H1 (cell line): Measurements from ENCODE around the gene TFG. TPM values are rescaled to one million over a fixed set of nuclear protein-coding genes. Genes with fewer than 3 reads are reported as not detected.
A peak's percentile ranks its signal among the peaks of the same experiment; 100 is the strongest.

Experiments
- ASH2L ChIP-seq: fragments of 200-600, 300-600 bp; sonication (generic); IDR thresholded peaks from one replicate; pipeline ENCODE4 v1.7.1; 2017; ENCODE audit warnings: low read length
- BACH1 ChIP-seq: IDR thresholded peaks from 2 replicates; pipeline ENCODE4 v1.6.1; 2012; ENCODE audit warnings: low read length, improper control_type of control experiment
- BCL11A ChIP-seq, 2 experiments: IDR thresholded peaks; one replicate each; pipeline ENCODE4 v1.6.1; 2011; ENCODE audit warnings: low read depth in 2 of 2, low read length in 2 of 2, mild to moderate bottlenecking in 2 of 2
- CBX5 ChIP-seq: fragments of 300-800, 300-1000 bp; sonication (generic); IDR thresholded peaks from 2 replicates; pipeline ENCODE4 v1.7.1; 2016; ENCODE audit warnings: antibody characterized with exemption, low read length, low read depth
- CBX8 ChIP-seq: fragments of 300-800, 300-1000 bp; sonication (generic); IDR thresholded peaks from 2 replicates; pipeline ENCODE4 v1.7.1; 2016; ENCODE audit warnings: low read depth, low read length, borderline replicate concordance
- CHD2 ChIP-seq: IDR thresholded peaks from 2 replicates; pipeline ENCODE4 v1.6.1; 2012; ENCODE audit warnings: low read length, improper control_type of control experiment
- CREB1 ChIP-seq: IDR thresholded peaks from 2 replicates; pipeline ENCODE4 v1.6.1; 2012; ENCODE audit warnings: inconsistent platforms
- E2F6 ChIP-seq: IDR thresholded peaks from 2 replicates; pipeline ENCODE4 v1.6.1; 2012; ENCODE audit warnings: inconsistent platforms
- EGR1 ChIP-seq: IDR thresholded peaks from 2 replicates; pipeline ENCODE4 v1.6.1; 2011; ENCODE audit warnings: low read depth, low read length, borderline replicate concordance
- HDAC2 ChIP-seq, 2 experiments: fragments of 300-600 bp in 1 of 2; sonication (generic) in 1 of 2; IDR thresholded peaks; 2 replicates each; pipeline ENCODE4 v1.6.1; 2011 to 2012; ENCODE audit warnings: low read depth in 2 of 2, low read length in 2 of 2, mild to moderate bottlenecking in 2 of 2, moderate library complexity in 2 of 2, borderline replicate concordance in 1 of 2, inconsistent platforms in 1 of 2
- HDAC6 ChIP-seq: IDR thresholded peaks from one replicate; pipeline ENCODE4 v1.7.1; 2012; ENCODE audit warnings: low read depth, mild to moderate bottlenecking, inconsistent platforms, low read length, moderate library complexity
- JUN ChIP-seq: IDR thresholded peaks from 2 replicates; pipeline ENCODE4 v1.6.1; 2011; ENCODE audit warnings: low read depth, mild to moderate bottlenecking, improper control_type of control experiment, low read length
- MAFK ChIP-seq: IDR thresholded peaks from 2 replicates; pipeline ENCODE4 v1.6.1; 2012; ENCODE audit warnings: low read depth, mild to moderate bottlenecking, improper control_type of control experiment, low read length
- MAX ChIP-seq: IDR thresholded peaks from 2 replicates; pipeline ENCODE4 v1.6.1; 2012; ENCODE audit warnings: inconsistent platforms
- NANOG ChIP-seq: IDR thresholded peaks from 2 replicates; pipeline ENCODE4 v1.6.1; 2011; ENCODE audit warnings: low read length, low read depth, mild to moderate bottlenecking, inconsistent platforms; ENCODE audit not compliant: insufficient read depth, poor library complexity, severe bottlenecking
- POU5F1 ChIP-seq: IDR thresholded peaks from 2 replicates; pipeline ENCODE4 v1.6.1; 2011; ENCODE audit warnings: low read depth, mild to moderate bottlenecking, low read length, moderate library complexity
- RNF2 ChIP-seq: fragments of 200-900, 300-1000 bp; sonication (generic); IDR thresholded peaks from 2 replicates; pipeline ENCODE4 v1.7.1; 2016; ENCODE audit warnings: borderline replicate concordance, low read depth, mild to moderate bottlenecking, antibody characterized with exemption, low read length; ENCODE audit not compliant: poor library complexity, severe bottlenecking; ENCODE audit errors: missing control alignments
- RXRA ChIP-seq: IDR thresholded peaks from 2 replicates; pipeline ENCODE4 v1.6.1; 2011; ENCODE audit warnings: low read depth, mild to moderate bottlenecking, low read length, moderate library complexity; ENCODE audit not compliant: insufficient read depth
- SIRT6 ChIP-seq: IDR thresholded peaks from one replicate; pipeline ENCODE4 v1.7.1; 2012; ENCODE audit warnings: low read length, inconsistent platforms
- SP1 ChIP-seq: IDR thresholded peaks from 2 replicates; pipeline ENCODE4 v1.6.1; 2011; ENCODE audit warnings: low read depth, low read length
- SUZ12 ChIP-seq: fragments of 200-600 bp; sonication (generic); IDR thresholded peaks from 2 replicates; pipeline ENCODE4 v1.6.1; 2012; ENCODE audit warnings: mild to moderate bottlenecking, inconsistent platforms, low read length, moderate library complexity, mixed read lengths
- TAF1 ChIP-seq: IDR thresholded peaks from 2 replicates; pipeline ENCODE4 v1.6.1; 2011; ENCODE audit warnings: mild to moderate bottlenecking, low read depth, low read length
- TAF7 ChIP-seq: optimal IDR thresholded peaks from 2 replicates; pipeline ENCODE3; 2011; ENCODE audit warnings: low read depth, mild to moderate bottlenecking, inconsistent platforms, low read length, moderate library complexity, borderline replicate concordance
- TCF12 ChIP-seq: IDR thresholded peaks from 2 replicates; pipeline ENCODE4 v1.6.1; 2011; ENCODE audit warnings: low read depth, mild to moderate bottlenecking, low read length
- polyA plus RNA-seq, 7 experiments: library from polyadenylated mRNA; depleted of rRNA in 3 of 7; stranded (reverse) in 5 of 7; unstranded in 2 of 7; fragments of >200 nt in 5 of 7; fragments of 200-250 nt in 2 of 7; gene quantifications; 1 replicate in 5 of 7; 2 replicates in 1 of 7; 4 replicates in 1 of 7; pipeline versions ENCODE4 v1.2.1 to v1.2.3, GENCODE V29; 2011 to 2013; ENCODE audit warnings: missing spikeins in 2 of 7, mixed read lengths in 2 of 7
- total RNA-seq: library from RNA; stranded (reverse); fragmentation: NEBNext Ultra II Directional; extraction: Animal tissue kit (Norgen Biotek cat#: 25700); gene quantifications from 2 replicates; pipeline ENCODE4 v1.2.1, GENCODE V29; 2021
- TF ChIP-seq, protein P1 (sequence below): IDR thresholded peaks from 2 replicates; pipeline ENCODE4 v1.6.1; 2011; ENCODE audit warnings: low read depth, mild to moderate bottlenecking, low read length; ENCODE audit not compliant: insufficient read depth

The TFG gene
- total and polyA plus RNA-seq, 2 of the 8 experiments (the other 6 are each of a cell fraction or from before 2014, with no cell fraction given): 81.9 to 98.4 TPM

DNA sequence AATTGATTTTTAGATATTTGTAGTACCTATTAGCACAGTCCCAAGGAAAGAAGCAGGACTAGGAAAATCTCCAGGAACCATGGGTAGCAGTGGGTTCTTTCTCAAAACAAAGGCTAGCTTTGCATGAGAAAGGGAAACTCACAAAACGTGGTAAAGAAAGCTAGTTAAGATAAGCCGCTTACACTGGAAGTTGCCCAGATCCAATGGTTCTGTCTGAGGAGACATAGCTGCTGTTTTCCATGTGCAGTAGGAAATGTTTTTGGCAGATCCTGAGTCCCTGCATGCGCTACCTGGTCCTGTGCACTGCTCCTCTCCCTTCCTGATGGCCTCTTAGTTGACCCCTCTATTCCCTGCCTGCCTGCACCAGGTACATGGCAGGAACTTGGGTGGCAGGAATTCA is 60.4 kb downstream of the TFG start (continued):
- no peak for TF ChIP-seq CBX8
- no peak for TF ChIP-seq JUN
- no peak for TF ChIP-seq E2F6
- no peak for TF ChIP-seq CBX5
- no peak for TF ChIP-seq TCF12
- TF ChIP-seq BACH1: no peak
- peak; percentile 24; the same call in 1 of the 2 replicates for TF ChIP-seq MAX
- no peak for TF ChIP-seq MAFK
- no peak for TF ChIP-seq CREB1
- no peak for TF ChIP-seq SP1
- no peak for TF ChIP-seq RXRA
- peak; percentile 26 for TF ChIP-seq ASH2L
- TF ChIP-seq SIRT6: no peak
- TF ChIP-seq RNF2: no peak
- 0 out of 2 replicates have a peak, but pooled peaks have one; percentile 20 for TF ChIP-seq TAF1
- TF ChIP-seq POU5F1: peak; percentile 85; the same call in 1 of the 2 replicates
- TF ChIP-seq CHD2: no peak
- no peak for TF ChIP-seq HDAC2 (IDR thresholded peaks at IDR 0.05; ENCODE audit: borderline replicate concordance in 1 of 2, low read depth in 2 of 2, low read length in 2 of 2)
- TF ChIP-seq BCL11A (IDR thresholded peaks at IDR 0.05; ENCODE audit: low read depth in 2 of 2, low read length in 2 of 2): peak in 1 of 2 experiments; percentile 10
- no peak for TF ChIP-seq HDAC6
- no peak for TF ChIP-seq TAF7
- TF ChIP-seq, protein P1, sequence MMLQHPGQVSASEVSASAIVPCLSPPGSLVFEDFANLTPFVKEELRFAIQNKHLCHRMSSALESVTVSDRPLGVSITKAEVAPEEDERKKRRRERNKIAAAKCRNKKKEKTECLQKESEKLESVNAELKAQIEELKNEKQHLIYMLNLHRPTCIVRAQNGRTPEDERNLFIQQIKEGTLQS: no peak
- no peak for TF ChIP-seq EGR1
- no peak for TF ChIP-seq SUZ12
- TF ChIP-seq NANOG: no peak
